NCI-H774 (cell line): ENCODE data around the gene TRPC1.

Experiments used
- DNase-seq: peaks from one replicate; lab custom pipeline; 2025; lab: John Stamatoyannopoulos, UW

The TRPC1 gene

DNA sequence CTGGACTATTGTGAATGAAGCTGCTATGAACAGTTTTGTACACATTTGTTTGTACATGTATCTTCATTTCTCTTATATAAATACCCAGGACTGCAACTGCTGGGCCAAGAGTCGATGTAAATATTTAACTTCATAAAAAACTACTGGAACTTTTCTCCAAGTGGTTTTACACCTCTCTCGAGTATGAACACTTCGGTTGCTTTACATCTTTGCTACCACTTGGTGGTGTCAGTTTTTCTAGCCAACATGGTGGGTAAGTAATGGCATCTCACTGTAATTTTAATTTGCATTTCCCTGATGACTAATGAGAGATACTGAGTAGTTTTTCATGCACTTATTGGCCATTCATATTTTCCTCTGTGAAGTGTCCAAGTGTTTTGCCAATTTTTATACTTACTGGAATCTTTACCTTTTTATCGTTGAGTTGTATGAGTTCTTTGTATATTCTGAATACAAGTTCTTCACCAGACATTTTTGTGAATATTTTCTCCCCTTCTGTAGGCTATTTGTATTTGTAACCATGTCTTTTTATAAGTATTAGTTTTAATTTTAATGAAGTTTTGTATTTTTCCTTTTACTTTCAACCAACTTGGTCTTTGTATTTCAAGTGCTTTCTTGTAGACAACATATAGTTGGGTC is 120.6 kb downstream of the TRPC1 start:
- DNase-seq: no peak

DNA sequence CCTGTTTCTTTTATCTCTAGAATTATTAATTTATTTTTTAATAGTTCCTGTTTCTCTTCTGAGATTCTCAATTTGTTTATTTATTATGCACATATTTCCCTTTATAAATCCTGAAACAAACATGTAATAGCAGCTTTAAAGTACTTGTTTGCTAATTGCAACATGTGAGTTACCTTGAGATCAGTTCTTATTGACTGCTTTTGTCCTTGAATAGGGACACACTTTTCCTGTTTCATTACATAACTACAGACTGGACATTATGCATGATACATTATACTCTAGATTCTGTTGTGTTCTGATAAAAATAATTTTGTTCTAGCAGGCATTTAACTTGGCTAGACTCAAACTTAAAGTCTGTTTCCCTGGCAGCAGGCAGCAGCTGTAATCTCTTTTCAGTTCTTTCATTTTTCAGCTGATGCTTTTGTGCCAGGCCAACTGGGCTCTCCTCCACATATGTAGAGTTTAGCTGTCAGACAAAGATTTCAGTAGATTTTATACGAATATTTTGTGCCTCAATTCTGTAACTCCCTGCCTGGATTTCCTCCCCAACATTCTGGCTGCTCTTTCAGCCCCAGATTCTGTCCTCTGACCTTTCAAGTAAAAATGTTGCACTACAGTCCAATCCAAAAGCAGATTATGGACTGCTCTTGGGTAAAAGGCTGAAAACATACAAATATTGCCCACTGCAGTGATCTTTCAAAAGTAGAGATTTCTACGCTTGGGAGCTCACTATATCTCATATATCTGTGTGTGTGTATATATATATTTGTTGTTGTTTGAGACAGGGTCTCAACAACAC is 123.1 kb downstream of the TRPC1 start:
- no peak for DNase-seq

- no peak for DNase-seq
Measured at GRCh38 chr3:142849148-142849547, 125.3 kb downstream of the TRPC1 start.

DNA sequence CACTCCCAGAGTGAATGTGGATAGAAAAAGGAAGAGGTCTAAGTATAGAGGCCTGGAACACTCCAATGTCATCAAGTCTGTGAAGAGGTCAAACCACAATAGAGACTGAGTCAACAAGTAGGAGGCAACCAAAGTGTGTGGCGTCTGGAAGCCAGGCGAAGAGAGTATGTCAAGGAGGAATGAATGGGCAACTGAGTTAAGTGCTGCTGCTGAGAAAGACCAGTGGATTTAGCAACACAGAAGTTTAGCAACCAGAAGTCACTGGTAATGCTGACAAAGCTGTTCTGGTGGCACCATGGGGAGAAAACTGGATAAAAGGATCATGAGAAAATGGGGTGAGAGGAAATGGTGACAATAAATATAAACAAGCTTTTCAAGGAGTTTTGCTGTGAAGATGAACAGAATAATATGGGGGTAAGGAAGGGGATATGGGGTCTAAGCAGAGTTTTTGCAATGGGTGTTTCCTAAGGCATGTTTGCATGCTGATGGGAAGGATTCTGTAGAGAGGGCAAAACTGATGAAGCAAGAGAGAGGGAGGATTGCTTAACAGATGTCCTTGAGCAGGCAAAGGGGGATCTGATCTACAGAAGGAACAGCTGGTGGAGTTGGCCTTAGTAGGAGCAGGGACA is 126.7 kb downstream of the TRPC1 start:
- no peak for DNase-seq

GRCh38 chr3:142852009-142852408 is 128.2 kb downstream of the TRPC1 start:
- no peak for DNase-seq

DNA sequence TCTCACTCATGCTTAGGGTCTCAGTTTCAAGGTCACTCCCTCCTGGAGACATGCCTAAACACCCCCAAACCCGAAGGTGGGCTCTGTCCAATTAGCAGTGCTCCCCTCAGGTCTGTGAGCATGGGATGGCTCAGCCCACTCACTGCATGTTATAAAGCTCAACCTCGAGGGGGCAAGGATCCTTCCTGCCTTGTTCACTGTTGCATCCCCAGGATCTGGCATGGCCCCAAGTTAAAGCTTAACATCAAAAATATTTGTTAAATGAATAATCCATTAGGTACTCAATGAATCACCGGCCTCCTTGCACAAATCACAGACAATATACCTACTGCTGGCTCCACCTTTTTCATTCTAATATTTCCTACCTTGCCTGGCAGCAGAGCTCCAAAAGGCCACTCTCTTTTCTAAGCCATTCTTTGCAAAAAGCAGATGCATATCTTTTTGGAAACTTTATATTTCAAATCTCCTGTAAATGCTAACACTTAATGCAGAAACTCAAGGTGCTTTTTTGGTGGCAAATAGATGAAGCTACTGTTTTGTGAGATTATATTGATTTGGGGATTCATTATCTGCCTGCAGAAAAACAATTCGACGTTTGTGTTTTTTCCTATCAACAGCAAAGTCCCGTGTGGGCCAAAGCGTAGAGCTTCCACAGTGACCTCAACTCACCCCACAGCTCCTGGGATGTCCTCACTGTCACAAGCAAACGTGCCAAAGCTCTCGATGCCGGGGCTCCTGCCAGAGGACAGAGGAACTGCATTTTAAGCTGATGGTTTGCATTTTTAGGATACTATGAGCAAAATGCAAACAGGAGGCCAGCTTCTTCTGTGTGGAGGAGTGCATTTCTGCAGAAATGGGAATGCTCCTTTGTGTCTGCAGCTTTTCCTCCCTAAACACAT is 129.7 kb downstream of the TRPC1 start:
- DNase-seq: no peak

- DNase-seq: peak; percentile 6
Measured at GRCh38 chr3:142857056-142857455, 133.2 kb downstream of the TRPC1 start.
